GM12874 (cell line): ENCODE results near the gene MANSC1.

ENCODE experiments used
- TF ChIP-seq, protein P1 (sequence below): IDR thresholded peaks from 2 replicates; pipeline ENCODE4 v1.5.1; 2011; ENCODE audit warnings: low read depth, mild to moderate bottlenecking, control low read depth, low read length, moderate library complexity; ENCODE audit not compliant: insufficient read depth

The MANSC1 gene

GRCh38 chr12:12302976-12303375, 47.1 kb downstream of the MANSC1 start:
- TF ChIP-seq, protein P1, sequence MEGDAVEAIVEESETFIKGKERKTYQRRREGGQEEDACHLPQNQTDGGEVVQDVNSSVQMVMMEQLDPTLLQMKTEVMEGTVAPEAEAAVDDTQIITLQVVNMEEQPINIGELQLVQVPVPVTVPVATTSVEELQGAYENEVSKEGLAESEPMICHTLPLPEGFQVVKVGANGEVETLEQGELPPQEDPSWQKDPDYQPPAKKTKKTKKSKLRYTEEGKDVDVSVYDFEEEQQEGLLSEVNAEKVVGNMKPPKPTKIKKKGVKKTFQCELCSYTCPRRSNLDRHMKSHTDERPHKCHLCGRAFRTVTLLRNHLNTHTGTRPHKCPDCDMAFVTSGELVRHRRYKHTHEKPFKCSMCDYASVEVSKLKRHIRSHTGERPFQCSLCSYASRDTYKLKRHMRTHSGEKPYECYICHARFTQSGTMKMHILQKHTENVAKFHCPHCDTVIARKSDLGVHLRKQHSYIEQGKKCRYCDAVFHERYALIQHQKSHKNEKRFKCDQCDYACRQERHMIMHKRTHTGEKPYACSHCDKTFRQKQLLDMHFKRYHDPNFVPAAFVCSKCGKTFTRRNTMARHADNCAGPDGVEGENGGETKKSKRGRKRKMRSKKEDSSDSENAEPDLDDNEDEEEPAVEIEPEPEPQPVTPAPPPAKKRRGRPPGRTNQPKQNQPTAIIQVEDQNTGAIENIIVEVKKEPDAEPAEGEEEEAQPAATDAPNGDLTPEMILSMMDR, result no peak

GRCh38 chr12:12301122-12301521, 48.9 kb downstream of the MANSC1 start:
- TF ChIP-seq, protein P1, result no peak

DNA sequence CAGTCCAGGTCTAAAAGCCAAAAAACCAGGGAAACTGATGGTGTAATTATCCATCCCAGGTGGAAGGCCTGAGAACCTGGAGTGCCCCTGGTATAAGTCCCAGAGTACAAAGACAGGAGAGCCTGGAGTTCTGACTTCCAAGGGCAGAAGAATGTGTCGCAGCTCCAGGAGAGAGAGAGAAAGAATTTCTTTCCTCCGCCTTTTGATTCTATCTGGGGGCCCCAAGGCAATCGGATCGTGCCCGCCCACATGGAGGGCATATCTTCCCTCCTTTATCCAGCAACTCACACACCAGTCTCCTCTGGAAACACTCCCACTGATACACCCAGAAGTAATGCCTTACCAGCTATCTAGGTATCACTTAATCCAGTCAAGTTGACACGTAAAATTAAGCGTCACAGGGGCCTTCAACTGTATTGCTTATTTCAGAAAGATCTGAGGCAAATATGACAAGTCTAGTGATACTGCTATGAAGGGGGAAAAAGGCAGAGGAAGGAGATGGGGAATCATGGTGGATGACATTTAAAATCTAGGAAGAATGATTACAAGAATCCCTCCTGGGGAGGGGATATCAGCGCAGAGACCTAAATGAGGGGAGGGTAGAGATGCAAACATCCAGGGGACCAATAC, 52.7 kb downstream of the MANSC1 start:
- TF ChIP-seq, protein P1, result no peak

- TF ChIP-seq, protein P1, result no peak
These were observed 55.6 kb downstream of the MANSC1 start for GRCh38 chr12:12294215-12295005.

DNA sequence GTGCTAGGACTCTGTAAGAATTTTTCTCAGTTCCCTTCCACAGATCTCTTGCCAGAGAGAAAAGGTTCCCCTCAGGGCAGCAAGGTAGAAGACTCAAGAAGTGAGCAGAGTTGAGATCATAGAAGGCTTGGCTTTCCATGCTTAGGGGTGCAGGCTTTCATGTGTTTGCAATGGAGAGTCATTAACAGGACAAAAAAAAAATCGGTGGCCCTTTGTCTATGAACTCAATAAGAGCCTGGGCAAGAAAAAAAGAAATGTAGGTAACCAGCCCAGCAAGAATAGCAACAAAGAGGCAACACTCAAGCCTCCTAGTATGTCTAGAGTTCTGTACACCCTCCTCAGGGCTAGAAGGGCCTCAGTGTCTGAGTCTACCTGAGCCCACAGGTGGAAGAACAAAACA, 59.8 kb downstream of the MANSC1 start:
- TF ChIP-seq, protein P1, result no peak

DNA sequence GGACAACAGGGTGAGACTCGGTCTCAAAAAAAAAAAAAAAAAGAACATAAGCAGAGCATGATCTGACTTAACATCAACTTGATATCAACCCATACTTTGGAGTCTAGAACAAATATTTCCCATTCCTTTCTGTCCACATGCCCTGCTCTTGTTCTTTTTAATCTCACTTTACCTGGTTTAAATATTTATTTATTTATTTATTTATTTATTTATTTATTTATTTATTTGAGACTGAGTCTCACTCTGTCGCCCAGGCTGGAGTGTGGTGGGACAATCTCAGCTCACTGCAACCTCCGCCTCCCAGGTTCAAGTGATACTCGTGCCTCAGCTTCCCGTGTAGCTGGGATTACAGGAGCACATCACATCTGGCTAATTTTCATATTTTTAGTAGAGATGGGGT, 63.6 kb downstream of the MANSC1 start:
- TF ChIP-seq, protein P1, result no peak

GRCh38 chr12:12282761-12283425, 67.1 kb downstream of the MANSC1 start:
- TF ChIP-seq, protein P1, result no peak
